ENCODE data around the gene SMIM27.

DNA sequence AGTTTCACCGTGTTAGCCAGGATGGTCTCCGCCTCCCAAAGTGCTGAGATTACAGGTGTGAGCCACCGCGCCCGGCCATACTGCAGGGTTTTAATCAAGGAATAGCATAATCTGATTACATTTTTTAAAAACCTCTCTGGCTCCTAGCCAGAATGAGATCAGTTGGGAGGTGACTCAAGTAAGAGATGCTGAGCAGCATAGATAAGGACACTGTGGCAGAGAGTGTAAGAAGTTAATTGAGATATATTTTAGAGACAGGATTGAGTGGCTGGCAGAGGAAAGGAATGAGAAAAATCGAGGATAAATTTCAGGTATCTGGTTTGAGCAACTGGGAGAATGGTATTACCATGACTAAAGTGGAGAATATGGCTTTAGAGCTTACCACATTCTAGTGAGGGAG is 18.8 kb upstream of the SMIM27 start:
- TF ChIP-seq CTCF (IDR thresholded peaks at IDR 0.05; ENCODE audit: low read length) (no peak), EZH2 (optimal IDR thresholded peaks at IDR 0.05; ENCODE audit: low read depth, low read length) (no peak)
